Adrenal gland (tissue), 5 donors: ENCODE results near the gene ANKS4B.
"Not testable (repeated sequence)": the region's sequence is repeated elsewhere in the genome, so short reads cannot be mapped to it uniquely, and the experiment has no call there.

Source experiments
- CTCF ChIP-seq, 6 experiments: fragments of 450-650 bp in 4 of 6; fragments of 200-600 bp in 2 of 6; sonication (generic) in 1 of 6; IDR thresholded peaks; 1 replicate in 5 of 6; 2 replicates in 1 of 6; pipeline versions ENCODE4 v1.5.1 to v1.8.0; 2016 to 2021; ENCODE audit warnings: antibody characterized with exemption in 6 of 6, mild to moderate bottlenecking in 2 of 6, moderate library complexity in 1 of 6
- POLR2A ChIP-seq, 2 donors: fragments of 450-650 bp; IDR thresholded peaks; one replicate each; pipeline ENCODE4 v1.6.1; 2017; ENCODE audit warnings: antibody characterized with exemption in 2 of 2, mild to moderate bottlenecking in 2 of 2, moderate library complexity in 1 of 2
- donor health status: DM: no; HTN: no; CAD: no.

GRCh38 chr16:21272763-21273162, 39.3 kb downstream of the ANKS4B start:
- not testable (repeated sequence) for TF ChIP-seq CTCF, POLR2A (IDR thresholded peaks at IDR 0.05)
